Transverse colon (tissue), 4 donors: ENCODE results near the gene SYK. TPM values are rescaled to one million over a fixed set of nuclear protein-coding genes. Genes with fewer than 3 reads are reported as not detected.

Source experiments
- DNase-seq: peaks from one replicate; pipeline ENCODE4 v3.0.0-alpha.2; 2019
- H3K27ac ChIP-seq, 4 donors: fragments of 200-600 bp; sonication (generic); 2 replicates each; pipeline ENCODE4 v1.5.1; 2016 to 2018; ENCODE audit warnings: inconsistent platforms in 4 of 4
- H3K27me3 ChIP-seq: fragments of 200-600 bp; sonication (generic); 2 replicates; pipeline ENCODE4 v1.5.1; 2017; ENCODE audit warnings: inconsistent platforms
- H3K36me3 ChIP-seq, 4 donors: fragments of 200-600 bp; sonication (generic); 2 replicates each; pipeline ENCODE4 v1.5.1; 2017 to 2019; ENCODE audit warnings: inconsistent platforms in 4 of 4
- H3K4me1 ChIP-seq, 4 donors: fragments of 200-600 bp; sonication (generic); 2 replicates each; pipeline ENCODE4 v1.5.1; 2017 to 2020; ENCODE audit warnings: inconsistent platforms in 4 of 4
- H3K4me3 ChIP-seq, 4 donors: fragments of 200-600 bp; sonication (generic); 1 replicate in 1 of 4; 2 replicates in 3 of 4; pipeline versions ENCODE4 v1.5.1 to v1.6.1; 2017 to 2019; ENCODE audit warnings: inconsistent platforms in 4 of 4
- H3K9me3 ChIP-seq, 2 donors: fragments of 200-600 bp; sonication (generic); 2 replicates each; pipeline ENCODE4 v1.5.1; 2017 to 2019; ENCODE audit warnings: inconsistent platforms in 2 of 2
- CTCF ChIP-seq, 5 experiments: fragments of 200-600 bp in 3 of 5; fragments of 450-650 bp in 2 of 5; sonication (generic) in 3 of 5; IDR thresholded peaks; 1 replicate in 2 of 5; 2 replicates in 3 of 5; pipeline ENCODE4 v1.5.1; 2016 to 2017; ENCODE audit warnings: antibody characterized with exemption in 5 of 5, inconsistent platforms in 3 of 5, mild to moderate bottlenecking in 2 of 5, moderate library complexity in 1 of 5
- EP300 ChIP-seq: sonication (generic); formaldehyde crosslinking; IDR thresholded peaks from one replicate; pipeline ENCODE4 v1.6.1; 2017; ENCODE audit warnings: antibody characterized with exemption, low read depth
- POLR2A ChIP-seq: fragments of 450-650 bp; IDR thresholded peaks from one replicate; pipeline ENCODE4 v1.6.1; 2016; ENCODE audit warnings: antibody characterized with exemption, mild to moderate bottlenecking, moderate library complexity
- POLR2AphosphoS5 ChIP-seq, 3 donors: sonication (generic); formaldehyde crosslinking; IDR thresholded peaks; one replicate each; pipeline ENCODE4 v1.6.1; 2016; ENCODE audit warnings: antibody characterized with exemption in 3 of 3
- WGBS, 2 donors: methylation state at CpG; one replicate each; pipeline ENCODE4 v1.1.5; 2018; ENCODE audit warnings: low coverage in 1 of 2; 5-methylcytosine and 5-hydroxymethylcytosine counted together
- in situ Hi-C, 4 donors: fragments of 200-750 bp; cut with MboI; loops; one replicate each; pipeline versions ENCODE4 v1.15.0 to v1.15.1; 2017; ENCODE audit warnings: low sequenced_read_pairs in 3 of 4, low pct_ligation_motif_present in 1 of 4, low pct_unique_long_range_greater_than_20kb in 1 of 4
- intact Hi-C: fragments of 100-400 bp; cut with DNase I; formaldehyde crosslinking; loops from one replicate; pipeline ENCODE4 v1.15.1; 2023; ENCODE audit warnings: low total_unique reads
- total RNA-seq, 4 donors: library from RNA; depleted of rRNA; stranded (reverse); fragments of >200 nt; gene quantifications; one replicate each; pipeline ENCODE4 v1.1.0, GENCODE V29; 2016

The SYK gene
- total RNA-seq, 4 donors from 2014 or later, result 32.2 to 534 (median 34.3) TPM

DNA sequence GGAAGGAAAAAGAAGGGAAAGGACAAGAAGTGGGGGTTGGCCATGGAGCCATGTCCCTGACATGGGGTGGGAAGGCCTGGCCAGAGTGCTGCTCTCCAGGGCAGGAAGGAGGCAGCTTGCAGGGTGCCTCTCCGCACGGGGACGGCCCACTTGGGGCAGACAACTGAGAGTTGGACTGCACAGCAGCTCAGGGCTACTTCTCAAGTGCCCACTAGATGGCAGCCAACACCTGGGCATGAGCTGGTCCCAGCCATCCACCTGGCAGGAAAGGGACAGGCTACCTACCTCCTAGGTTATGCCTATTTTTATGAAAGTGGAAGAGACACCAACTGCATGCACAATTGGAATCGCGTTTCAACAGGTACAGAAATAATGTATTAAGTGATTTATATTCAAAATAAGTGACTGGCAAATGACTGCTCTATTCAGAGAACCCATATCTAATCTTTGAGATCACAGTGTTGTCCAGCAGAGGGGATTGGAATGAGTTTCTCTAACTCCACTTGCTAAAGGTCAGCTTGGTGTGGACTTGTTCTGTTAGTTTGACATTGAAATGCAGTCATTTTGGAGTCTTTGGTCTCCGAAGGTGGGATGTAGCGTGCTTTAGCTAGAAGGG is 113.4 kb downstream of the SYK start:
- in situ Hi-C loops, result loop anchor here (5.0 to 25.0 kb wide), 7 partner anchors 512 to 810 kb away; no protein-coding TSS in a partner anchor
- no peaks in the 10 kb centered on the region for H3K36me3 ChIP-seq
- H3K4me3 ChIP-seq, result no peak overlapping the region

GRCh38 chr9:90915693-90916092 is 114.1 kb downstream of the SYK start:
- Histone ChIP-seq H3K27me3 (no peaks in the 10 kb centered on the region), H3K36me3 (no peaks in the 10 kb centered on the region), H3K9me3 (no peaks in the 10 kb centered on the region), H3K4me1 (no peaks in the 10 kb centered on the region), H3K27ac (peak overlapping the region in 1 of 4 donors; percentile 18), H3K4me3 (no peak overlapping the region)
- TF ChIP-seq EP300, result no peak
- peak in 2 of 5 experiments; percentile 15 to 19 for TF ChIP-seq CTCF (IDR thresholded peaks at IDR 0.05)
- intact Hi-C loops, result loop anchor here (10.0 kb wide), 2 partner anchors 119 to 769 kb away; no protein-coding TSS in a partner anchor
- WGBS, 2 donors, result 50 to 66% methylated on average over 5 to 6 of the region's 6 CpGs
- in situ Hi-C loops, result loop anchor here in 3 of 4 donors (5.0 to 25.0 kb wide), 6 partner anchors 519 to 809 kb away; no protein-coding TSS in a partner anchor
- peak; percentile 58 for DNase-seq

More for the DNA sequence above, 113.4 kb downstream of the SYK start:
- 11% methylated on average over 7 of the region's 7 CpGs; no CpG with 5 or more reads in 1 of the 2 donors for WGBS, 2 donors
- H3K27ac ChIP-seq, result peak overlapping the region in 1 of 4 donors; percentile 18
- intact Hi-C loops, result loop anchor here (5.0 to 10.0 kb wide), 3 partner anchors 120 to 770 kb away; no protein-coding TSS in a partner anchor
- H3K4me1 ChIP-seq, result no peaks in the 10 kb centered on the region
- H3K9me3 ChIP-seq, result no peaks in the 10 kb centered on the region
- no peaks in the 10 kb centered on the region for H3K27me3 ChIP-seq
- peak; percentile 83 for DNase-seq
- TF ChIP-seq EP300, result no peak
- TF ChIP-seq CTCF (IDR thresholded peaks at IDR 0.05), result peak; percentile 87 to 97 (median 89)
- no peak for TF ChIP-seq POLR2A
- TF ChIP-seq POLR2AphosphoS5 (IDR thresholded peaks at IDR 0.05), result no peak

DNA sequence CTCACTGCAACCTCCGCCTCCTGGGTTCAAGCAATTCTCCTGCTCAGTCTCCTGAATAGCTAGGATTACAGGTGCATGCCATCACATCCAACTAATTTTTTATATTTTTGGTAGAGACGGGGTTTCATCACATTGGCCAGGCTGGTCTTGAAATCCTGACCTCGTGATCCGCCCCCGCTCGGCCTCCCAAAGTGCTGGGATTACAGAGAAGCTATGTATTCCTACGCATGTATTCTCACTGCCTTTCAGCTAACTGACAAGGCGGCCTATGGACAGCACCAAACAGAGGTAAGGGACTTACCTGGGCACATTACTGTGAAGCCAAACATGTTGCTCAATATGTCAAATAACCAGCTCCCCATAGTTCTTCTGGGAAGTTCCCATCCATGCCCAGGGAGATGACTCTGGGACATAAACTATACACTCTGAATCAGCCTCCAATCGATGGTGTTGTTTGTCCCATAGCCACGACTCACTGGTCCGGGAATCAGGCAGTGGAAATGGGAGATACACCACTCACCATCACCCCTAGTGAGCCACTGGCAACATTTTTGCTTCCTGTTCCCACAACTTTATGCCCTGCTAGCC is 114.6 kb downstream of the SYK start:
- in situ Hi-C loops, result loop anchor here in 3 of 4 donors (5.0 to 25.0 kb wide), 6 partner anchors 519 to 809 kb away; no protein-coding TSS in a partner anchor

More for the DNA sequence above, 114.6 kb downstream of the SYK start:
- Histone ChIP-seq H3K27me3 (no peaks in the 10 kb centered on the region), H3K4me1 (no peaks in the 10 kb centered on the region), H3K27ac (no peak overlapping the region), H3K9me3 (no peaks in the 10 kb centered on the region), H3K4me3 (no peak overlapping the region), H3K36me3 (no peaks in the 10 kb centered on the region)
- no peak for TF ChIP-seq POLR2A
- TF ChIP-seq CTCF (IDR thresholded peaks at IDR 0.05), result no peak
- no peak for TF ChIP-seq EP300
- no peak for TF ChIP-seq POLR2AphosphoS5 (IDR thresholded peaks at IDR 0.05)
- DNase-seq, result no peak
- 89% methylated on average over 11 of the region's 11 CpGs; no CpG with 5 or more reads in 1 of the 2 donors for WGBS, 2 donors
- intact Hi-C loops, result loop anchor here (10.0 kb wide), 2 partner anchors 119 to 769 kb away; no protein-coding TSS in a partner anchor
